VCaP (cell line): ENCODE data around the gene JAKMIP2.

Experiments
- H3K27ac ChIP-seq: fragments of 450-650 bp; 2 replicates; pipeline ENCODE4 v1.5.1; 2017
- TF ChIP-seq, protein P1 (sequence below): fragments of 450-650 bp; conservative IDR thresholded peaks from 2 replicates; pipeline ENCODE4 v1.5.1; 2017; ENCODE audit warnings: mild to moderate bottlenecking, moderate library complexity

Gene JAKMIP2

GRCh38 chr5:147621016-147621415 is 161.5 kb downstream of the JAKMIP2 start:
- H3K27ac ChIP-seq, result no peak overlapping the region
- TF ChIP-seq, protein P1, sequence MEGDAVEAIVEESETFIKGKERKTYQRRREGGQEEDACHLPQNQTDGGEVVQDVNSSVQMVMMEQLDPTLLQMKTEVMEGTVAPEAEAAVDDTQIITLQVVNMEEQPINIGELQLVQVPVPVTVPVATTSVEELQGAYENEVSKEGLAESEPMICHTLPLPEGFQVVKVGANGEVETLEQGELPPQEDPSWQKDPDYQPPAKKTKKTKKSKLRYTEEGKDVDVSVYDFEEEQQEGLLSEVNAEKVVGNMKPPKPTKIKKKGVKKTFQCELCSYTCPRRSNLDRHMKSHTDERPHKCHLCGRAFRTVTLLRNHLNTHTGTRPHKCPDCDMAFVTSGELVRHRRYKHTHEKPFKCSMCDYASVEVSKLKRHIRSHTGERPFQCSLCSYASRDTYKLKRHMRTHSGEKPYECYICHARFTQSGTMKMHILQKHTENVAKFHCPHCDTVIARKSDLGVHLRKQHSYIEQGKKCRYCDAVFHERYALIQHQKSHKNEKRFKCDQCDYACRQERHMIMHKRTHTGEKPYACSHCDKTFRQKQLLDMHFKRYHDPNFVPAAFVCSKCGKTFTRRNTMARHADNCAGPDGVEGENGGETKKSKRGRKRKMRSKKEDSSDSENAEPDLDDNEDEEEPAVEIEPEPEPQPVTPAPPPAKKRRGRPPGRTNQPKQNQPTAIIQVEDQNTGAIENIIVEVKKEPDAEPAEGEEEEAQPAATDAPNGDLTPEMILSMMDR, result no peak

- H3K27ac ChIP-seq, result no peak overlapping the region
- TF ChIP-seq, protein P1, result no peak
These were observed 163.1 kb downstream of the JAKMIP2 start for GRCh38 chr5:147619281-147619878.

DNA sequence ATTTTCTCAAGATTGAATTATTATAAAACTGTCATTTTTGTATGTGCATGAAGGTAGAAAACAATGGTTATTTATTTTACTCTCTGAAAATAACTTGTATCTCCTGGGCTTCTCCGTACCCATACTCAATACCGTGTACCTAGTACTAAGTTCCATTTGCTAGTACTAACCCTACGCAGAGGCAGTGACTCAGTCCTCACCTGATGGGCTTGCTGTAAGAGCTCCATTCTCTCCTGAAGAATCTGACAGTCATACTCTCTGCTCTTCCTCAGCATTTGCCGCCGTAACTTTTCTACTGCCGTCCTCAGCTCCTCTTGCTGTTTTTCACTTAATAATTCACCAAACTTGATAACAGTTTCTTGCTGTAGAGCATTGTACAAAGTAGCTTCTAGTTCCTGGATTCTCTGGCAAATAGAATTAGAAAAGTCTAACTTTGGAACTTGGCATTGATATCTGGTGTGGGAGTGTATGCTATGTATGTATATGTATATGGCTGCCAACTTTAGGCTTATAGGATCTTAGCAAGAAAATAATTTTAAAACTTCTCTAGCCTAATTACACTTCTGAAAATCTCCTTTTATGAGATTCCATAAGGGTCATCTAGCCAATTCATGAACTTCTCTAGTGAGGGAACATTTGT is 164.7 kb downstream of the JAKMIP2 start:
- TF ChIP-seq, protein P1, result no peak

DNA sequence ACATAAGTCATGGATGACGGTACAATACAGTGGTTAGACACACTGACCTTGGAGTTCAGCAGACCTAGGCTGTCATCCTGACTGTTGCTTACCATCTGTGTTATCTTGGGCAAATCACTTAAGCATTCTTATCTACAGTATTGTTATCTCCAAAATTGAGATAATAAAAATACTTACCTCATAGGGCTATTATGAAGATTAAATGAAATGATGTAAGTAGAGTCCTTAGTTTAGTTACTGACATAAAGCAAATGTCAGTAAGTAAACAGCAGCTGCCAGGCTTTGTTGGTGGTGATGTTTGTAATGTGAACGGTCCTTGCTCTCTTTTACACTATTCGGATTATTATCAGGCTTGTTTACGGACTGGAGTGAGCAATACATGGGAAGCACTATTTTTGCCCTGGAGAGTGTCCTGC is 165.3 kb downstream of the JAKMIP2 start:
- H3K27ac ChIP-seq, result no peak overlapping the region
- TF ChIP-seq, protein P1, result no peak

More for the DNA sequence above, 164.7 kb downstream of the JAKMIP2 start:
- no peak overlapping the region for H3K27ac ChIP-seq

- TF ChIP-seq, protein P1, result no peak
- H3K27ac ChIP-seq, result no peak overlapping the region
These were observed 166.1 kb downstream of the JAKMIP2 start for GRCh38 chr5:147616421-147616820.

GRCh38 chr5:147613359-147613758 is 169.2 kb downstream of the JAKMIP2 start:
- TF ChIP-seq, protein P1, result no peak
- no peak overlapping the region for H3K27ac ChIP-seq

DNA sequence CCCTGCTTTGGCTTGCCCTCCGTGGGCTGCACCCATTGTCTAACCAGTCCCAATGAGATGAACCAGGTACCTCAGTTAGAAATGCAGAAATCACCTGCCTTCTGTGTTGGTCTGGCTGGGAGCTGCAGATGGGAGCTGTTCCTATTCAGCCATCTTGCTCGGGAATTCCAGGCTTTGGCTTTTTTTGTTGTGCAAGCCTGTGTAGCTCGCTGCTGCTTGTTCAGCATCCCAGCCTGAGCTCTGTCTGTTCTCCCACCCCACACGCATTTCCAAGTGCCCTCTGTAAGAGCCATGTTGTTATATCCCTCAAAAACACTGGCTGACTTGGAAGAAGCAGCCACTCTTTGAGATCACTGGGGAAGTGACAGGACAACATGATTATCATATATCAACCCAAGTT is 171.0 kb downstream of the JAKMIP2 start:
- no peak overlapping the region for H3K27ac ChIP-seq
- TF ChIP-seq, protein P1, result no peak
